ENCODE measurements around the gene ZFP92. TPM values are rescaled to one million over a fixed set of nuclear protein-coding genes. Genes with fewer than 3 reads are reported as not detected.
A peak's percentile ranks its signal among the peaks of the same experiment; 100 is the strongest.
"Not testable (repeated sequence)": the region's sequence is repeated elsewhere in the genome, so short reads cannot be mapped to it uniquely, and the experiment has no call there.

ZFP92 gene
- total and polyA plus RNA-seq, 4 donors: 1.6 to 2.7 (median 2.2) TPM

DNA sequence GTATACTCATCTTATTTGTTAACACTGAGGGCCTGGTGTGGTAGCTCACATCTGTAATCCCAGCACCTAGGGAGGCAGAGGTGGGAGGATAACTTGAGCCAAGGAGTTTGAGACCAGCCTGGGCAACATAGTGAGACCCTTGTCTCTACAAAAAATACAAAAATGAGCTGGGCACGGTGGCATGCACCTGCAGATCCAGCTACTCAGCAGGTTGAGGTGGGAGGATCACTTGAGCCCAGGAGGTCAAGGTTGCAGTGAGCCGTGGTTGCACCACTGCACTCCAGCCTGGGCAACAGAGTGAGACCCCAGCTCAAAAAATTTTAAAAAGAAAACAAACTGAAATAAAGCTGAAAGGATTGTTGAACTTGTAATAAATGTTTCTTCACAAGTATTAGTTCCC, 26.3 kb upstream of the ZFP92 start:
- not testable (repeated sequence) for H3K27ac ChIP-seq (ENCODE audit: low read depth, low read length); H3K36me3 ChIP-seq (ENCODE audit: control insufficient read depth, insufficient read depth, low read length); DNase-seq (ENCODE audit: low read depth in 4 of 6, low spot score in 6 of 6); H3K4me3 ChIP-seq (ENCODE audit: low read depth, low read length); H3K27me3 ChIP-seq (ENCODE audit: control insufficient read depth, insufficient read depth, low read length); H3K9me3 ChIP-seq (ENCODE audit: control insufficient read depth, insufficient read depth, low read length)
- peaks cover 24% of the 10 kb centered on the region for H3K4me1 ChIP-seq (ENCODE audit: control insufficient read depth, insufficient read depth, low read length)
- WGBS (ENCODE audit: insufficient coverage): 29% methylated on average over 1 of the region's 2 CpGs

DNA sequence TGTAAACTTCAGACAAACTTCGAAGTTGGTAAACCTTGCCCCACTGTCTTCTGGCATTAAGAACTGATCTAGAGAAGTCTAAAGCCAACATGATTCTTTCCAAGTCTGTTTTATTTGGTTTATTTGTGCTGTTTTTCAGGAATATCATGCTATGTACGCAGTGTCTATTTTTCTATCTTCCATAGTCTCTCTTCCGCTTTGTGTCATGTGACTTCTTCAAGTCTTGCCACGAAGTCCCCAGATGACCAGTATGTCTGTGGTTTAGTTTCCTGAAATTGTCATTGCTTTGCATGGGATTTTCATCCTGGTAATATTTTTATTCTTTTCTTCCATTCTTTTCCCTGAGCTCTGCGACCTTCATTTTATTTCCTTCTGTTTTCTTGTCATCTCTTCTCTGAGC, 25.2 kb upstream of the ZFP92 start:
- no peak overlapping the region for H3K4me3 ChIP-seq (ENCODE audit: low read depth, low read length)
- no peaks in the 10 kb centered on the region for H3K27me3 ChIP-seq (ENCODE audit: control insufficient read depth, insufficient read depth, low read length)
- H3K36me3 ChIP-seq (ENCODE audit: control insufficient read depth, insufficient read depth, low read length): no peaks in the 10 kb centered on the region
- H3K27ac ChIP-seq (ENCODE audit: low read depth, low read length): no peak overlapping the region
- no peak for DNase-seq (ENCODE audit: low read depth in 4 of 6, low spot score in 6 of 6)
- H3K4me1 ChIP-seq (ENCODE audit: control insufficient read depth, insufficient read depth, low read length): peaks cover 13% of the 10 kb centered on the region
- H3K9me3 ChIP-seq (ENCODE audit: control insufficient read depth, insufficient read depth, low read length): no peaks in the 10 kb centered on the region
- no CpG with 5 or more reads among the region's 5 CpGs for WGBS (ENCODE audit: insufficient coverage)

DNA sequence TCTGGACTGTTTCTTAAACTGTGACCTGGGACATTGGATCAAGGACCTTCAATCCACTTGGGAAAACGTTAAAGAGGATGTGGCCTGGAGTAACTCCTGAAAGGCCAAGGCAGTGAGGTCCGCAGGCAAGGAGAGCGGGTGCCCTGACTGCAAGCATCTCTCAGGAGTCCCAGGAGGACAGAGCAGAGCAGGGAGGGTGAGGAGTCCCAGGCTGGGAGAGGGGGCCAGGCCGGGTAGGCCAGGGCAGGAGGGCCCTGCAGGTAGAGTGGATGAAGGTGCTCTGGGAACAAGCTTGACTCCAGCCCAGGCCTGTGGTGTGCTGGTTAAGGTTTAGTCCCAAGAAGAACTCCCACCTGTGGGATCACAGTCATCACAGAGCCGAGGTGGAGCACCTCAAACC, 23.9 kb upstream of the ZFP92 start:
- H3K4me1 ChIP-seq (ENCODE audit: control insufficient read depth, insufficient read depth, low read length): peaks cover 4% of the 10 kb centered on the region
- H3K9me3 ChIP-seq (ENCODE audit: control insufficient read depth, insufficient read depth, low read length): no peaks in the 10 kb centered on the region
- H3K27me3 ChIP-seq (ENCODE audit: control insufficient read depth, insufficient read depth, low read length): no peaks in the 10 kb centered on the region
- H3K4me3 ChIP-seq (ENCODE audit: low read depth, low read length): no peak overlapping the region
- no peak for DNase-seq (ENCODE audit: low read depth in 4 of 6, low spot score in 6 of 6)
- no peak overlapping the region for H3K27ac ChIP-seq (ENCODE audit: low read depth, low read length)
- WGBS (ENCODE audit: insufficient coverage): 68% methylated on average over 4 of the region's 5 CpGs
- H3K36me3 ChIP-seq (ENCODE audit: control insufficient read depth, insufficient read depth, low read length): no peaks in the 10 kb centered on the region

DNA sequence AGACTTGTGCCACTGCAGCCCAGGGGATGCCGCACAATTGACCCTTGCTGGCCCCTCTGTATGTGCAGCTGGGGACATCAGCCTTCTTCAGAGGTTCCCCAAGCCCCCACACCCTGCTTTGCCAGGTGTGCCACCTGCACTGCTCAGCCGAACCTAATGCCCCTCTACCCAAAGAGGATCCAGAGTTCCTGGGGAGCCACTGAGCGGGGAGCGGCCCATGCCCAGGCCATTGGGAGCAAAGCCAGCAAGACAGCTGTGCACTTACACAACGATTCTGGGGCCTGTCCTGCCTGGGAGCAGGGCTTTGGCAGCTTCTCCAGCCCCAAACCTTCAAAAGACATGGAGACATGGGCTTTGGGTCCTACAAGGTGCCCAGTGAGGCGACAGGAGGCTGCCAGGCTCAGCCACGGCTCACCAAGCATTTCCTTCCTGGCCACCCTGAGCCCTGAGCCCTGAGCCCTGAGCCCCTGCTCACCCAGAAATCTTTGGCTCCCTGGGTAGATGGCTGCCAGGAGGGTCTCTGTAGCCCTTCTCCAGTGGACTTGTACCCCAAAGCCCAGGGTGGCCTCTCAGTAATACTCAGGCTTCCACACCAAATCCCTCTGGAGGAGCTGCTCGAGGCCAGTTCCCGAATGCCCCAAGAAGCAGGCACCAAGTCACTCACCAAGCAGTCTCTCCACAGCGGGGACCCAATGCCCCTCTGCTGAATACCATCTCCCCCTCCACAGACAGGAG, 23.1 kb upstream of the ZFP92 start:
- DNase-seq (ENCODE audit: low read depth in 4 of 6, low spot score in 6 of 6): no peak
- 81% methylated on average over 10 of the region's 10 CpGs for WGBS (ENCODE audit: insufficient coverage)
- H3K36me3 ChIP-seq (ENCODE audit: control insufficient read depth, insufficient read depth, low read length): no peaks in the 10 kb centered on the region
- no peaks in the 10 kb centered on the region for H3K27me3 ChIP-seq (ENCODE audit: control insufficient read depth, insufficient read depth, low read length)
- no peaks in the 10 kb centered on the region for H3K9me3 ChIP-seq (ENCODE audit: control insufficient read depth, insufficient read depth, low read length)
- no peak overlapping the region for H3K27ac ChIP-seq (ENCODE audit: low read depth, low read length)
- peaks cover 3% of the 10 kb centered on the region for H3K4me1 ChIP-seq (ENCODE audit: control insufficient read depth, insufficient read depth, low read length)
- no peak overlapping the region for H3K4me3 ChIP-seq (ENCODE audit: low read depth, low read length)

DNA sequence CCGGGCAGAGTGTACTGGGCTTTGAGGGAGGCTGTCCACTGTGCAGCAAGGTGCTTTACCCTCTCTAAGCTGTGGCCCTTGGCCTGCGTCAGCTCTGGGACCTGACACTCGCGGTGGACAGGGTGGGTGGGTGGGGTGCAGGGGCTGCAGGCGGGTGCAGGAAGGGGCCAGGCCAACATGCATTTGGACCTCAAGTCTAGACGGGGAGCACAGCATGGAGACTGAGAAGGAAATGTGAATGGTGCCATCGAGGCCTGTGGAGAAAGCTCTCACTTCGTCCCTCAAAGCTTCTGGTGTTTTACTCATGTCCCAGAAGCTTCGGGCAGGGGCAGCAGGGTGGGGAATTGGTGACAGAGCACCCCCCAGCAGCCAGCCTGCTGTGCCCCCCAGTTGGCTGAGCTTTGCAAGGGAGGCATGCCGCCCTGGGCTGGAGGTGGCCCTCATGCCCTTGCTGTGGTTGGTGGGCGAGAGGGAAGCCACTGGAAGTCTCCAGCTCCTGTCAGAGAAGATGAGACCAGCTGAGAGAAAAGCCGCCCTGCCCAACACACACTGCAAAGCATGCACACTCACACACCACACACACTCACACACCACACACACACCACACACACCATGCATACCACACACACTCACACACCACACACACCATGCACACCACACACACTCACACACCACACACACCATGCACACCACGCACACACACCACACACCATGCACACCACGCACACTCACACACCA, 22.4 kb upstream of the ZFP92 start:
- H3K4me3 ChIP-seq (ENCODE audit: low read depth, low read length): no peak overlapping the region
- WGBS (ENCODE audit: insufficient coverage): 86% methylated on average over 10 of the region's 14 CpGs
- no peak overlapping the region for H3K27ac ChIP-seq (ENCODE audit: low read depth, low read length)
- H3K4me1 ChIP-seq (ENCODE audit: control insufficient read depth, insufficient read depth, low read length): peaks cover 3% of the 10 kb centered on the region
- no peaks in the 10 kb centered on the region for H3K27me3 ChIP-seq (ENCODE audit: control insufficient read depth, insufficient read depth, low read length)
- H3K36me3 ChIP-seq (ENCODE audit: control insufficient read depth, insufficient read depth, low read length): no peaks in the 10 kb centered on the region
- no peak for DNase-seq (ENCODE audit: low read depth in 4 of 6, low spot score in 6 of 6)
- H3K9me3 ChIP-seq (ENCODE audit: control insufficient read depth, insufficient read depth, low read length): no peaks in the 10 kb centered on the region

DNA sequence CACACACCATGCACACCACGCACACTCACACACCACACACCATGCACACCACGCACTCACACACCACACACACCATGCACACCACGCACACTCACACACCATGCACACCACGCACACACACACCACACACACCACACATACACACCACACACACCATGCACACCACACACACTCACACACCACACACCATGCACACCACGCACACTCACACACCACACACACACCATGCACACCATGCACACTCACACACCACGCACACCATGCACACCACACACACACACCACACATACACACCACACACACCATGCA, 21.9 kb upstream of the ZFP92 start:
- not testable (repeated sequence) for H3K4me1 ChIP-seq (ENCODE audit: control insufficient read depth, insufficient read depth, low read length); H3K36me3 ChIP-seq (ENCODE audit: control insufficient read depth, insufficient read depth, low read length); H3K27me3 ChIP-seq (ENCODE audit: control insufficient read depth, insufficient read depth, low read length); H3K9me3 ChIP-seq (ENCODE audit: control insufficient read depth, insufficient read depth, low read length); H3K4me3 ChIP-seq (ENCODE audit: low read depth, low read length); H3K27ac ChIP-seq (ENCODE audit: low read depth, low read length); DNase-seq (ENCODE audit: low read depth in 4 of 6, low spot score in 6 of 6)
- 89% methylated on average over 4 of the region's 6 CpGs for WGBS (ENCODE audit: insufficient coverage)

DNA sequence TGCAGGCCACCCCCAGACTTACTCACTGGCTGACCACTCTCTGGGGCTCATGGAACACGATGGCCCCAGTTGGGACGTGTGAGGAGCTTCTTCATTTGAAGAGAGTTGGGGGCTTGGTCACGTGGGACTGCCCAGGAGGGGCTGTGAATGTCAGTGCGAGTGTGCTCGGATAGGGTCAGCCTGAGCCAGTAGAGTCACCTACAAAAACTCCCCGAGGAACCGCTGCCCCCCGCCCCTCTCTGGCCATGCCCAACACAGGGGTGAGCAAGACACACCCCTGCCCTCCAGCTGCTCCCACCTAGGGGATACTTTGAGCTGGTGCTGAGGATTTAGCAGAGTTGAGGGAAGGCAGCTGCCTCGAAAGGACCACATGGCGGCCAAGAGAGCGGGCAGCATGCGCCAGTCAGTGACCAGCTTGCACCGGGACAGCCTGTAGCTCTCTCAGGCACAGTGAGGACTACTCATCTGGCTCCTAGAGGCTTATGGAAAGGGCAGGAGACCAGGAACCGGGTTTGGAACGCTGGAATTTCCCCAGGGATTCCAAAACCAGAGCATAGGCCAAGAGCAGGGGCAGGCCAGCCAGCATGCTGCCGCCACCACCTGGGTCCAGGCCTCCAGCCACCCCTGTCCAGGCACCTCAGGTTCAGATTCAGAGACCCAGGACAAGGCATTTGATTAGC, 18.5 kb upstream of the ZFP92 start:
- WGBS (ENCODE audit: insufficient coverage): 83% methylated on average over 16 of the region's 16 CpGs
- Histone ChIP-seq H3K27me3 (ENCODE audit: control insufficient read depth, insufficient read depth, low read length) (no peaks in the 10 kb centered on the region), H3K4me1 (ENCODE audit: control insufficient read depth, insufficient read depth, low read length) (peaks cover 3% of the 10 kb centered on the region), H3K4me3 (ENCODE audit: low read depth, low read length) (no peak overlapping the region), H3K27ac (ENCODE audit: low read depth, low read length) (no peak overlapping the region), H3K9me3 (ENCODE audit: control insufficient read depth, insufficient read depth, low read length) (no peaks in the 10 kb centered on the region), H3K36me3 (ENCODE audit: control insufficient read depth, insufficient read depth, low read length) (no peaks in the 10 kb centered on the region)
- no peak for DNase-seq (ENCODE audit: low read depth in 4 of 6, low spot score in 6 of 6)

DNA sequence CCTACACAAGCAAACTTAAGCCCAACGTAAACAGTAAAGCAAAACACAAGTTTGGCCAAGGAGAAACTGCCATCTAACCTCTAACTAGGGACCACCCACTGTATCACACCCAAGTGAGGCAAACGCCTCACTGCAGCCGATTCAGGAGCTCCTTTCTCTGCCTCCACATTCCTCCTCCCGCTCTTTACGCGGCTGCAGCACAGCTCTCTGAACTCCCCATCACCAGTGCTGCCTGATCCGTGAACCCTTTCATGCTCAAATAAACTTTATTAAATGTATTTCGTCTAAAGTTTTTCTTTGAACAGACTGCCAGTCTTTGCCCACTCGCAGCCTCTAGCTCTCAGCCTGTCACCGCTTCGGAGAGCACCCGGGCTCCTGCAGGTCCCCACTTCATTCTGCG, 16.7 kb upstream of the ZFP92 start:
- H3K4me1 ChIP-seq (ENCODE audit: control insufficient read depth, insufficient read depth, low read length): peaks cover 3% of the 10 kb centered on the region
- H3K4me3 ChIP-seq (ENCODE audit: low read depth, low read length): no peak overlapping the region
- 59% methylated on average over 12 of the region's 13 CpGs for WGBS (ENCODE audit: insufficient coverage)
- H3K9me3 ChIP-seq (ENCODE audit: control insufficient read depth, insufficient read depth, low read length): no peaks in the 10 kb centered on the region
- no peaks in the 10 kb centered on the region for H3K27me3 ChIP-seq (ENCODE audit: control insufficient read depth, insufficient read depth, low read length)
- H3K36me3 ChIP-seq (ENCODE audit: control insufficient read depth, insufficient read depth, low read length): no peaks in the 10 kb centered on the region
- no peak overlapping the region for H3K27ac ChIP-seq (ENCODE audit: low read depth, low read length)
- peak in 1 of 6 donors; percentile 17 for DNase-seq (ENCODE audit: low read depth in 4 of 6, low spot score in 6 of 6)

DNA sequence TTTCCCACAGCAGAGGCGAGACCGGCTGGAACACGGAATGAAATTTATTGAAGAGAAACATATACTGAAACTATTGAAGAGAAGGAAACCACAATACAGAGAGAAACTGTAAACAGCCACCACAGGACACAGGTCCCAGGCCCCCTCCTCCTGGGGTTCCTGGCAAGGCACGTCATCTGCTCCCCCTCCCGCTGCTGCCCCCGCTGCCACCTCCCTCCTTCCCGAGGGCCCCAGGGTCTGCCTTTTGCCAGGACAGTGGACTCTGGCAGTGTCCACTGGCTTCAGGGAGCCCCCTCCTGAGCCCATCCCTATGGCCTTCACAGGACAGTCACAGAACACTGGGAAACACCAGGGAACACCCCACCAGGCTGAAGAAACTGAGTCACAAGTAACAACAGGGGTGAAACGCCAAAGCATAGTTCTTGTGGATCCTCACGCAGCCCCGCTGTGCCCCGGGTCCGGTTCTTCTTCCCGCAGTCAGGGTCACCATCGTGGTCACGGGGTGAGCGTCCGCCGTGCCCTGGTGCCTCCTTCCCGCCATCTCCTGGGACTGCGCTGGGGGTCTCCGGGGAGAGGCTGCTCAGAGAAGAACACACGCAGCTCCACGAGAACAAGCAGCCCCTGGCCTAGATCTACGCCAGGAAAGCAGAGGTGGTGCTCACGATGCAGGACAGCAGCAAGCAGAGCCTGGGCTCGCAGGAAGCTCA, 15.5 kb upstream of the ZFP92 start:
- 83% methylated on average over 23 of the region's 26 CpGs for WGBS (ENCODE audit: insufficient coverage)
- Histone ChIP-seq H3K4me3 (ENCODE audit: low read depth, low read length) (no peak overlapping the region), H3K9me3 (ENCODE audit: control insufficient read depth, insufficient read depth, low read length) (no peaks in the 10 kb centered on the region), H3K36me3 (ENCODE audit: control insufficient read depth, insufficient read depth, low read length) (no peaks in the 10 kb centered on the region), H3K27me3 (ENCODE audit: control insufficient read depth, insufficient read depth, low read length) (no peaks in the 10 kb centered on the region), H3K4me1 (ENCODE audit: control insufficient read depth, insufficient read depth, low read length) (peaks cover 3% of the 10 kb centered on the region), H3K27ac (ENCODE audit: low read depth, low read length) (no peak overlapping the region)
- no peak for DNase-seq (ENCODE audit: low read depth in 4 of 6, low spot score in 6 of 6)

All from spinal cord (tissue), 10 donors.